ENCODE data around the gene ABCA8. TPM values are rescaled to one million over a fixed set of nuclear protein-coding genes. Genes with fewer than 3 reads are reported as not detected.
"Not testable (repeated sequence)": the region's sequence is repeated elsewhere in the genome, so short reads cannot be mapped to it uniquely, and the experiment has no call there.

ABCA8 gene
- total and polyA plus RNA-seq, 2 of the 8 experiments (the other 6 are each of a cell fraction or from before 2014, with no cell fraction given) = not detected

DNA sequence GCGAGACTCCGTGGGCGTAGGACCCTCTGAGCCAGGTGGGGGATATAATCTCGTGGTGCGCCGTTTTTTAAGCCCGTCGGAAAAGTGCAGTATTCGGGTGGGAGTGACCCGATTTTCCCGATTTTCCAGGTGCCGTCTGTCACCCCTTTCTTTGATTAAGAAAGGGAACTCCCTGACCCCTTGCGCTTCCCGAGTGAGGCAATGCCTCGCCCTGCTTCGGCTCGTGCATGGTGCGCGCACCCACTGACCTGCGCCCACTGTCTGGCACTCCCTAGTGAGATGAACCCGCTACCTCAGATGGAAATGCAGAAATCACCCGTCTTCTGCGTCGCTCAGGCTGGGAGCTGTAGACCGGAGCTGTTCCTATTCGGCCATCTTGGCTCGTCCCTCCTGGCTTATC lies 49.6 kb upstream of the ABCA8 start:
- TF ChIP-seq YY1 (IDR thresholded peaks at IDR 0.05; ENCODE audit: low read depth, low read length) = 0 out of 2 replicates have a peak, but pooled peaks have one; percentile 34
- peak in 1 of 2 experiments; percentile 62 for DNase-seq (ENCODE audit: low read depth in 1 of 2, low spot score in 2 of 2)
- FAIRE-seq; H3K36me3 ChIP-seq (ENCODE audit: control insufficient read depth in 2 of 4, insufficient read depth in 4 of 4, low read length in 3 of 4); H2BK120ac ChIP-seq (replicated peaks; ENCODE audit: low read depth, low read length); H2BK20ac ChIP-seq (ENCODE audit: low read length); H3K27me3 ChIP-seq (replicated peaks in 1 of 4; ENCODE audit: control insufficient read depth in 3 of 4, extremely low read depth in 1 of 4, insufficient read depth in 3 of 4, low read length in 3 of 4); H4K91ac ChIP-seq (replicated peaks; ENCODE audit: insufficient read length, low read length); H3K27ac ChIP-seq (ENCODE audit: low read depth, low read length); H4K5ac ChIP-seq (ENCODE audit: insufficient read length, low read depth, low read length); H2AK5ac ChIP-seq (ENCODE audit: low read depth, low read length); H3K9ac ChIP-seq (replicated peaks in 1 of 4; ENCODE audit: extremely low read depth in 1 of 4, low read depth in 3 of 4, low read length in 3 of 4); H3K56ac ChIP-seq (replicated peaks; ENCODE audit: insufficient read length, low read depth, low read length); H3K4ac ChIP-seq (replicated peaks; ENCODE audit: insufficient read length, low read depth, low read length); CTCF ChIA-PET (ENCODE audit: partially characterized antibody); H3K23ac ChIP-seq (ENCODE audit: insufficient read length); H4K20me1 ChIP-seq (replicated peaks in 1 of 2; ENCODE audit: control insufficient read depth in 1 of 2, insufficient read depth in 2 of 2, low read length in 2 of 2); H3K79me1 ChIP-seq (ENCODE audit: low read depth, low read length); H3K79me2 ChIP-seq (ENCODE audit: control insufficient read depth in 1 of 2, insufficient read depth in 2 of 2, low read length in 2 of 2); H3K4me1 ChIP-seq (replicated peaks in 1 of 4; ENCODE audit: control insufficient read depth in 3 of 4, insufficient read depth in 4 of 4, low read length in 3 of 4); H3K9me3 ChIP-seq (ENCODE audit: insufficient read depth in 2 of 2, low read depth in 1 of 2, low read length in 1 of 2); H3K23me2 ChIP-seq (ENCODE audit: low read depth, low read length); POLR2A ChIA-PET (ENCODE audit: partially characterized antibody); H3K14ac ChIP-seq (ENCODE audit: insufficient read length): not testable (repeated sequence)
- Histone ChIP-seq H2BK5ac (ENCODE audit: low read depth, low read length) (peak overlapping the region; percentile 91; the same call in 1 of the 2 replicates), H3K18ac (ENCODE audit: extremely low read depth, low read length) (peak overlapping the region; percentile 85; the same call in 1 of the 2 replicates), H2BK12ac (ENCODE audit: low read depth, low read length) (0 out of 2 replicates have a peak overlapping the region, but pooled peaks have one; percentile 86), H3K4me3 (ENCODE audit: extremely low read depth in 1 of 4, insufficient read depth in 2 of 4, low read depth in 3 of 4, low read length in 4 of 4) (peak overlapping the region in 2 of 4 experiments; percentile 20 to 37; a peak in 2 of 8 replicates), H4K8ac (ENCODE audit: extremely low read depth, insufficient read depth, low read length) (peak overlapping the region; percentile 7; the same call in 1 of the 2 replicates), H3K4me2 (ENCODE audit: insufficient read depth in 1 of 2, low read depth in 2 of 2, low read length in 2 of 2) (peak overlapping the region in 1 of 2 experiments; percentile 70; a peak in 2 of 4 replicates), H2AFZ (ENCODE audit: low read length) (peak overlapping the region; percentile 94), H2BK15ac (ENCODE audit: low read length) (0 out of 2 replicates have a peak overlapping the region, but pooled peaks have one; percentile 53)
- 64% methylated on average over 20 of the region's 27 CpGs; no CpG with 5 or more reads in 1 of the 2 experiments for WGBS, 2 experiments (ENCODE audit: extremely low coverage in 1 of 2, insufficient coverage in 1 of 2, insufficient read length in 1 of 2, insufficient replicate concordance in 2 of 2, low coverage in 1 of 2, low lambda C conversion rate in 2 of 2, missing lambda C conversion rate in 1 of 2)

DNA sequence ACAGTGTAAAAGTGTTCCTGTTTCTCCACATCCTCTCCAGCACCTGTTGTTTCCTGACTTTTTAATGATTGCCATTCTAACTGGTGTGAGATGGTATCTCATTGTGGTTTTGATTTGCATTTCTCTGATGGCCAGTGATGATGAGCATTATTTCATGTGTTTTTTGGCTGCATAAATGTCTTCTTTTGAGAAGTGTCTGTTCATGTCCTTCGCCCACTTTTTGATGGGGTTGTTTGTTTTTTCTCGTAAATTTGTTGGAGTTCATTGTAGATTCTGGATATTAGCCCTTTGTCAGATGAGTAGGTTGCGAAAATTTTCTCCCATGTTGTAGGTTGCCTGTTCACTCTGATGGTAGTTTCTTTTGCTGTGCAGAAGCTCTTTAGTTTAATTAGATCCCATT lies 44.6 kb upstream of the ABCA8 start:
- H3K27ac ChIP-seq (ENCODE audit: low read depth, low read length); H4K91ac ChIP-seq (replicated peaks; ENCODE audit: insufficient read length, low read length); H3K4me3 ChIP-seq (ENCODE audit: extremely low read depth in 1 of 4, insufficient read depth in 2 of 4, low read depth in 3 of 4, low read length in 4 of 4); H3K4me1 ChIP-seq (replicated peaks in 1 of 4; ENCODE audit: control insufficient read depth in 3 of 4, insufficient read depth in 4 of 4, low read length in 3 of 4); H2BK20ac ChIP-seq (ENCODE audit: low read length); H3K18ac ChIP-seq (ENCODE audit: extremely low read depth, low read length); POLR2A ChIA-PET (ENCODE audit: partially characterized antibody); H3K36me3 ChIP-seq (ENCODE audit: control insufficient read depth in 2 of 4, insufficient read depth in 4 of 4, low read length in 3 of 4); H3K4me2 ChIP-seq (ENCODE audit: insufficient read depth in 1 of 2, low read depth in 2 of 2, low read length in 2 of 2); H2AFZ ChIP-seq (ENCODE audit: low read length); H2AK5ac ChIP-seq (ENCODE audit: low read depth, low read length); H3K23me2 ChIP-seq (ENCODE audit: low read depth, low read length); H3K23ac ChIP-seq (ENCODE audit: insufficient read length); H3K27me3 ChIP-seq (replicated peaks in 1 of 4; ENCODE audit: control insufficient read depth in 3 of 4, extremely low read depth in 1 of 4, insufficient read depth in 3 of 4, low read length in 3 of 4); H3K14ac ChIP-seq (ENCODE audit: insufficient read length); FAIRE-seq; H4K20me1 ChIP-seq (replicated peaks in 1 of 2; ENCODE audit: control insufficient read depth in 1 of 2, insufficient read depth in 2 of 2, low read length in 2 of 2); H2BK15ac ChIP-seq (ENCODE audit: low read length); H3K79me2 ChIP-seq (ENCODE audit: control insufficient read depth in 1 of 2, insufficient read depth in 2 of 2, low read length in 2 of 2); H2BK120ac ChIP-seq (replicated peaks; ENCODE audit: low read depth, low read length); H4K8ac ChIP-seq (ENCODE audit: extremely low read depth, insufficient read depth, low read length); H2BK5ac ChIP-seq (ENCODE audit: low read depth, low read length); H2BK12ac ChIP-seq (ENCODE audit: low read depth, low read length); H3K79me1 ChIP-seq (ENCODE audit: low read depth, low read length); H3K9me3 ChIP-seq (ENCODE audit: insufficient read depth in 2 of 2, low read depth in 1 of 2, low read length in 1 of 2); H3K56ac ChIP-seq (replicated peaks; ENCODE audit: insufficient read length, low read depth, low read length); H4K5ac ChIP-seq (ENCODE audit: insufficient read length, low read depth, low read length); CTCF ChIA-PET (ENCODE audit: partially characterized antibody); H3K4ac ChIP-seq (replicated peaks; ENCODE audit: insufficient read length, low read depth, low read length); DNase-seq (ENCODE audit: low read depth in 1 of 2, low spot score in 2 of 2); H3K9ac ChIP-seq (replicated peaks in 1 of 4; ENCODE audit: extremely low read depth in 1 of 4, low read depth in 3 of 4, low read length in 3 of 4): not testable (repeated sequence)
- WGBS, 2 experiments (ENCODE audit: extremely low coverage in 1 of 2, insufficient coverage in 1 of 2, insufficient read length in 1 of 2, insufficient replicate concordance in 2 of 2, low coverage in 1 of 2, low lambda C conversion rate in 2 of 2, missing lambda C conversion rate in 1 of 2) = 60% methylated on average over 3 of the region's 3 CpGs; no CpG with 5 or more reads in 1 of the 2 experiments
